ENCODE results near the gene PLEKHM3.

PLEKHM3 gene

DNA sequence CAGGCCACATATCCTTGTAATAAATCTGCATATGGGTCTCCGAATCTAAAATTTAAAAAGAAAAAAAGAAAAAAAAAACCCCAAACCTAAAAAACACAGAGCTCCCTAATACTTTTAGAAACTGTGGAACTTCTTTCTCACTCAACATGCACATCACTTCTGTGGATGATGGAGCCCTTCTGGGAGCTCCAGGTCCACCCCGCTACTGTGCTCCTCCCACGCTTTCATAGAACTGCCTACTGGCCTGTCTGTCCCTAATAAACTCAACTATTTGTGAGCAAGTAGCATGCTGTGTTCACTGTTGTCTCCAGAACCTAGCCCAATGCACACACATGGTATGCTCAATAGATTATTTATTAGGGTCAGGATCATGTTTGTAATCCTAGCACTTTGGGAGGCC, 172.5 kb downstream of the PLEKHM3 start:
- Histone ChIP-seq H3K4me1 (peaks cover 0 to 7% (median 5%) of the 10 kb centered on the region in 4 donors), H3K9me3 (no peaks in the 10 kb centered on the region), H3K36me3 (no peaks in the 10 kb centered on the region), H3K27ac (no peak overlapping the region), H3K27me3 (no peaks in the 10 kb centered on the region), H3K4me3 (no peak overlapping the region)
- no peak for DNase-seq
- intact Hi-C loops (cut with DNase I; ENCODE audit: low total_unique reads) = no loop called here
- TF ChIP-seq, protein P1, sequence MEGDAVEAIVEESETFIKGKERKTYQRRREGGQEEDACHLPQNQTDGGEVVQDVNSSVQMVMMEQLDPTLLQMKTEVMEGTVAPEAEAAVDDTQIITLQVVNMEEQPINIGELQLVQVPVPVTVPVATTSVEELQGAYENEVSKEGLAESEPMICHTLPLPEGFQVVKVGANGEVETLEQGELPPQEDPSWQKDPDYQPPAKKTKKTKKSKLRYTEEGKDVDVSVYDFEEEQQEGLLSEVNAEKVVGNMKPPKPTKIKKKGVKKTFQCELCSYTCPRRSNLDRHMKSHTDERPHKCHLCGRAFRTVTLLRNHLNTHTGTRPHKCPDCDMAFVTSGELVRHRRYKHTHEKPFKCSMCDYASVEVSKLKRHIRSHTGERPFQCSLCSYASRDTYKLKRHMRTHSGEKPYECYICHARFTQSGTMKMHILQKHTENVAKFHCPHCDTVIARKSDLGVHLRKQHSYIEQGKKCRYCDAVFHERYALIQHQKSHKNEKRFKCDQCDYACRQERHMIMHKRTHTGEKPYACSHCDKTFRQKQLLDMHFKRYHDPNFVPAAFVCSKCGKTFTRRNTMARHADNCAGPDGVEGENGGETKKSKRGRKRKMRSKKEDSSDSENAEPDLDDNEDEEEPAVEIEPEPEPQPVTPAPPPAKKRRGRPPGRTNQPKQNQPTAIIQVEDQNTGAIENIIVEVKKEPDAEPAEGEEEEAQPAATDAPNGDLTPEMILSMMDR (IDR thresholded peaks at IDR 0.05) = no peak

DNA sequence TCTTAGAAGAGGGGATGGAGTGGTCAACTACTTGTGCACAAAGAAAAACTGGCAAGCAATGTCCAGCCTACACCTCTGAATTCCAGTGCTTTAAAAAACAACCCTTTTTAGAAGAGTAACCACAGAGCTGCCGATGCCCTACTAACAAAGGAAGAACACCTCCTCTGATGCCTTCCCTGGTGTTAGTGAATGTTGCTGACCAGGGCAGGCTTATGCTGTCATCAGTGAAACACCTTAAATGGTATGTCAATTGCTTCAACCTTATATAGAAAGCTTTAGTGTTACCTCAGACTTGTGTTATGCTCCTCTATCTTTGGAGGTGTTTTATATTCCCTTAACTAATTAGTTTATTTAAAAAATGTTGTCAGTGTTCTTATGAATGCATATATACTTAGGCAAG, 175.9 kb downstream of the PLEKHM3 start:
- Histone ChIP-seq H3K36me3 (no peaks in the 10 kb centered on the region), H3K9me3 (no peaks in the 10 kb centered on the region), H3K27me3 (no peaks in the 10 kb centered on the region), H3K27ac (no peak overlapping the region), H3K4me1 (peaks cover 0 to 14% (median 8%) of the 10 kb centered on the region in 4 donors), H3K4me3 (no peak overlapping the region)
- intact Hi-C loops (cut with DNase I; ENCODE audit: low total_unique reads) = no loop called here
- TF ChIP-seq, protein P1 (IDR thresholded peaks at IDR 0.05) = no peak
- no peak for DNase-seq

DNA sequence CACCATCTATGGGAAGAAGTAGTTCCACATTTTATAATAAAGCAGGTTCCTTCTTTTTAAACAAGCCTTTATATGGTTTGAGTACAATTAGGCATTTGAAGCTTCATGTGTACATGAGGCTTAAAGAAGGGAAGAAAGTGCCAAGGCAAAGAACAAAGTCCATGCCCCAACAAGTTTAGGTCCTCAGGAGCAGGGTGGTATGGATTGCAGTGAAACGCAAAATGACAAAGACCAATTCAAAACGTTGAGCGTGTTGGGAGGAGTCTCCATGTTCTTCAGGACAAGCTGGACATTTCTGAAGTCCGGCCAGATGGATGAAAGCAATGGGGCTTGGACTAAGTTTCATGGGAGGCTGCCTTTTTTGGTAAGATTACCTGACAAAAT, 176.8 kb downstream of the PLEKHM3 start:
- no peak overlapping the region for H3K27ac ChIP-seq

DNA sequence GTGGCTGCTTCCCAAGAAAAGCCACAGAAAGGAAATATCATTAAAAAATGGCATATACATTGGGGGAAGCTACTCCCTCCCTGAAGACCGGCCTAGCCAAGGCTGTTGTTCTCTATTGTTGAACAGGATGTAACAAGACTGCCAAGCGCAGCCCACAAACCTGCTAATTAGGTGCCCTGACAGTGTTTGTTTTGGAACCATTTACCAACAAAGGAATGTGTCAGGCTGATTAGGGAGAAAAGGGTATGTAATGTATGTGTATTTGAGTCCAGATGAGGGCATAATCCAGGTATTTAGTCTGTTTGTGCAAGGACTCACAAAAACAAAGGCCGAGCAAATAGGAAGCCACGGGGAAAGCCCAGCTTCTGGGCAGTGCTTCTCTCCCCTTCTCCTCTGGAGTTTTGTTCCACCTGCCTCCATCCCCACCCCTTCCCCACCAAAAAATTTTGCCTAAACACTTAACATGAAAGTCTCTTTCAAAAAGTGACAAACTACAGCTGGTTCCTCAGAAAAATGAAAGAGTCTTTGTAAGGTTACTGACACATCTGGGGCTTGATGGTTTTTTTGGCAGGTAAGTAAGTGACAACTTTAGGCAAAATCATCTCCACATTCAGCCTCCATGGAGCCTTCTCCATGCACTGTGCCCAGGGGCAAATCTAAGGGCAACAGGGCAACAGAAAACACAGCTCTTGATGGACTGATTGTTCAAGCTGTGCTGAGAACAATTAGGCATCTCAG, 177.4 kb downstream of the PLEKHM3 start:
- Histone ChIP-seq H3K27me3 (no peaks in the 10 kb centered on the region), H3K4me3 (no peak overlapping the region), H3K27ac (no peak overlapping the region), H3K9me3 (no peaks in the 10 kb centered on the region), H3K4me1 (peaks cover 0 to 14% (median 8%) of the 10 kb centered on the region in 4 donors), H3K36me3 (no peaks in the 10 kb centered on the region)
- TF ChIP-seq, protein P1 (IDR thresholded peaks at IDR 0.05) = no peak
- intact Hi-C loops (cut with DNase I; ENCODE audit: low total_unique reads) = no loop called here
- peak in 1 of 2 donors; percentile 29 for DNase-seq

More for the DNA sequence above, 176.8 kb downstream of the PLEKHM3 start:
- no peak for DNase-seq
- H3K4me1 ChIP-seq = peaks cover 0 to 14% (median 8%) of the 10 kb centered on the region in 4 donors
- H3K27me3 ChIP-seq = no peaks in the 10 kb centered on the region
- no peaks in the 10 kb centered on the region for H3K36me3 ChIP-seq
- no peaks in the 10 kb centered on the region for H3K9me3 ChIP-seq
- TF ChIP-seq, protein P1 (IDR thresholded peaks at IDR 0.05) = no peak
- intact Hi-C loops (cut with DNase I; ENCODE audit: low total_unique reads) = no loop called here
- no peak overlapping the region for H3K4me3 ChIP-seq

DNA sequence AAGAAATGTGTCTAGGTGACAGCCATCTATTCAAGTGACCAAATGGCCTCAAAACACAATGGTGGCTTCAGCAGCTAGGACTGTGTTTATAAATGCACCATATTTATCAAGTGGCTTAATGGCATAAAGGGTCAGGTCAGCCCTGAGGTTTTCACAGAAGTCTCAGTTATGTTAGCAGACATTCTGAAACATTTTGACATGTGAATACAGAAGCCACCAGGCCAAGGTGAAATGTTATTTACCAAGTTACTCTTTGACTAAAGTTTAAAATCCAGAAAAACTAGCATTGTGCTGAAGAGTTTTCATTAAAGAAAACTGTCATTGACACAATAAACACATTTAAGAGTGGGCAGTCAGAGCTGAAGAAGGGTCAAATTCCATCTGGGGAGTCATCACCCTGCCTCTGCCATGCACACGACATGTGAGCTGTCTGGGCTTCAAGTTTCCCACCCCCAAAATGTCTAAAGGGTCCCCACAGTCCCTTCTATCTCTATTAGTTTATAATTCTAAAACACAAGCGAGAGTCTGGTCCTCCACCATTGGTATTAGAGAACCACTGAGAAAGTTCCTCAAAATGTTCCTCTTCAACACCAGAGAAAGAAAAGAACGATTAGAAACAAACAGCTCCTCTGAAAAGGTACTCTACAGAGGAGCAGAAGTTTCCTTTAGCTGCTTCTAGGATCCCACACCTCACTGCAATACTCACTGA, 178.1 kb downstream of the PLEKHM3 start:
- Histone ChIP-seq H3K4me3 (no peak overlapping the region), H3K4me1 (peaks cover 0 to 14% (median 8%) of the 10 kb centered on the region in 4 donors), H3K27ac (no peak overlapping the region), H3K36me3 (no peaks in the 10 kb centered on the region), H3K27me3 (no peaks in the 10 kb centered on the region), H3K9me3 (no peaks in the 10 kb centered on the region)
- DNase-seq = no peak
- intact Hi-C loops (cut with DNase I; ENCODE audit: low total_unique reads) = no loop called here
- TF ChIP-seq, protein P1 (IDR thresholded peaks at IDR 0.05) = no peak

Measured in tibial artery (tissue), 4 donors.